ENCODE results near the gene COTL1.
"Not testable (repeated sequence)": the region's sequence is repeated elsewhere in the genome, so short reads cannot be mapped to it uniquely, and the experiment has no call there.

COTL1 gene

GRCh38 chr16:84631886-84632285, 14.0 kb upstream of the COTL1 start:
- DNase-seq (ENCODE audit: low spot score): no peak
- no peak for TF ChIP-seq CTCF (IDR thresholded peaks at IDR 0.05; ENCODE audit: extremely low read depth, missing control alignments)

- TF ChIP-seq CTCF (IDR thresholded peaks at IDR 0.05; ENCODE audit: extremely low read depth, missing control alignments): no peak
- DNase-seq (ENCODE audit: low spot score): no peak
These were observed 13.2 kb upstream of the COTL1 start for GRCh38 chr16:84631153-84631466.

GRCh38 chr16:84630446-84631152, 12.7 kb upstream of the COTL1 start:
- no peak for TF ChIP-seq CTCF (IDR thresholded peaks at IDR 0.05; ENCODE audit: extremely low read depth, missing control alignments)
- no peak for DNase-seq (ENCODE audit: low spot score)

GRCh38 chr16:84630009-84630408, 12.1 kb upstream of the COTL1 start:
- TF ChIP-seq CTCF (IDR thresholded peaks at IDR 0.05; ENCODE audit: extremely low read depth, missing control alignments): no peak
- no peak for DNase-seq (ENCODE audit: low spot score)

GRCh38 chr16:84629580-84629979, 11.7 kb upstream of the COTL1 start:
- no peak for DNase-seq (ENCODE audit: low spot score)
- TF ChIP-seq CTCF (IDR thresholded peaks at IDR 0.05; ENCODE audit: extremely low read depth, missing control alignments): no peak

DNA sequence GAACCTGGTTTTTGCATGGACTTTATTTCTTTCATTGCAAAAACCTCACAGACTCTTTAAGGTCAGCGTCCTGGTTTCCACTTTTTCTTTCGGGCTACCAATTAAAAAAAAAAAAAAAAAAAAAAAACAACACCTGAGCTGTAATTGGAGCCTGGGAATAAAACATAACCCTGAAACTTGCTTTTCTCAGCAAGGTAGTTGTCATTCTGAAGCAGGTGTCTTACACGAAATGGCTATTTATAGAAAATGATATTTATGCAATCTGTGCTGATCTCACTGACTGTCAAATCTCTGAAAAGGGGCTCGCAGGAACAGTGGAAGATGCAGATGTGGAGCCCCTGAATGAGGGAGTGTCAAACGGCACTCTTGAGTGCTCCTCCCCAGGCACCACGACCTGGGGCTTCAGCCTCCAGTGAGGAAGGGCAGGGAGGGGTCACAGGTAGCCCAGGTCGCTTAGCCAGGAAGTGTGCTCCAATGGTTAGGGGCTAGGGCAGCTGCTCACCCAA, 10.4 kb upstream of the COTL1 start:
- no peak for TF ChIP-seq CTCF (IDR thresholded peaks at IDR 0.05; ENCODE audit: extremely low read depth, missing control alignments)

DNA sequence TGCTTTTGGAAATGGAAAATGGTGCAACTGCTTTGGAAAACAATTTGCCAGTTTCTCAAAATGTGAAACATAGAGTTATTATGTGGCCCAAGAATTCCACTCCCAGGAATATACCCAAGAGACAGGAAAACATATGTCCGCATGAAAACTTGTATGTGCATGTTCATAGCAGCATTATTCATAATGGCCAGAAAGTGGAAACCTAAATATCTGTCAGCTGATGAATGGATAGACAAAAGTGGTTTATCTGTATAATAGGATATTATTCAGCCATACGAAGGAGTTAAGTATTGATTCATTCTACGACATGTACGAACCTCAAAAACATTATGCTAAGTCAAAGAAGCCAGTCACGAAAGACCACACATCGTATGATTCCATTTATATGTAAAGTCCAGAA, 7.7 kb upstream of the COTL1 start:
- no peak for DNase-seq (ENCODE audit: low spot score)
- no peak for TF ChIP-seq CTCF (IDR thresholded peaks at IDR 0.05; ENCODE audit: extremely low read depth, missing control alignments)

More for the DNA sequence above, 10.4 kb upstream of the COTL1 start:
- DNase-seq (ENCODE audit: low spot score): no peak

DNA sequence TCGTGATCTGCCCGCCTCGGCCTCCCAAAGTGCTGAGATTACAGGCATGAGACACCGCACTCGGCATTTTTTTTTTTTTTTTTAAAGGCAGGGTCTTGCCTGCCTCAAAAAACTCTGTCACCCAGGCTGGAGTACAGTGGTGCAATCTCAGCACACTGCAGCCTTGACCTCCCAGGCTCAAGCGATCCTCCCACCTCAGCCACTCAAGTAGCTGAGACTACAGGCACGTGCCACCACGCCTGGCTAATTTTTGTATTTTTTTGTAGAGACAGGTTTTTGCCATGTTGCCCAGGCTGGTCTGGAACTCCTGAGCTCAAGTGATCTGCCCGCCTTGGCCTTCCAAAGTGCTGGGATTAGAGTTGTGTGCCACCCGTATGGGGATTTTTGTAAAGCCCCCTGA, 3.0 kb upstream of the COTL1 start:
- not testable (repeated sequence) for DNase-seq (ENCODE audit: low spot score)
